Activated CD8-positive, alpha-beta memory T cell treated with anti-CD3 and anti-CD28 coated beads for 24 hours (primary cell): ENCODE results near the gene ZMYND8.
A peak's percentile ranks its signal among the peaks of the same experiment; 100 is the strongest.
"Not testable (repeated sequence)": the region's sequence is repeated elsewhere in the genome, so short reads cannot be mapped to it uniquely, and the experiment has no call there.

Experiments used
- DNase-seq: peaks from one replicate; pipeline ENCODE4 v3.0.0-alpha.2; 2020

Gene ZMYND8

GRCh38 chr20:47196091-47197081, 160.1 kb downstream of the ZMYND8 start:
- peak; percentile 85 for DNase-seq

- DNase-seq, result no peak
Measured at GRCh38 chr20:47195573-47195972, 160.9 kb downstream of the ZMYND8 start.

- DNase-seq, result no peak
Measured at GRCh38 chr20:47191956-47192355, 164.5 kb downstream of the ZMYND8 start.

- DNase-seq, result no peak
Measured at GRCh38 chr20:47191074-47191673, 165.3 kb downstream of the ZMYND8 start.

GRCh38 chr20:47189060-47189459, 167.4 kb downstream of the ZMYND8 start:
- DNase-seq, result no peak

GRCh38 chr20:47188540-47188939, 168.0 kb downstream of the ZMYND8 start:
- no peak for DNase-seq

GRCh38 chr20:47187450-47188195, 168.9 kb downstream of the ZMYND8 start:
- no peak for DNase-seq

- no peak for DNase-seq
Measured at GRCh38 chr20:47183367-47183766, 173.1 kb downstream of the ZMYND8 start.

GRCh38 chr20:47181056-47181862, 175.2 kb downstream of the ZMYND8 start:
- DNase-seq, result no peak

GRCh38 chr20:47179267-47179666, 177.2 kb downstream of the ZMYND8 start:
- DNase-seq, result no peak

GRCh38 chr20:47178851-47179250, 177.6 kb downstream of the ZMYND8 start:
- no peak for DNase-seq

GRCh38 chr20:47178277-47178676, 178.2 kb downstream of the ZMYND8 start:
- no peak for DNase-seq

- not testable (repeated sequence) for DNase-seq
Measured at GRCh38 chr20:47176217-47176616, 180.3 kb downstream of the ZMYND8 start.

GRCh38 chr20:47175493-47175892, 181.0 kb downstream of the ZMYND8 start:
- DNase-seq, result no peak

- no peak for DNase-seq
Measured at GRCh38 chr20:47174456-47175243, 181.8 kb downstream of the ZMYND8 start.

GRCh38 chr20:47173596-47174216, 182.8 kb downstream of the ZMYND8 start:
- no peak for DNase-seq

- DNase-seq, result no peak
Measured at GRCh38 chr20:47172579-47172978, 183.9 kb downstream of the ZMYND8 start.

GRCh38 chr20:47167846-47168245, 188.7 kb downstream of the ZMYND8 start:
- DNase-seq, result no peak

- DNase-seq, result no peak
Measured at GRCh38 chr20:47165376-47165865, 191.1 kb downstream of the ZMYND8 start.

- DNase-seq, result no peak
Measured at GRCh38 chr20:47164140-47164539, 192.4 kb downstream of the ZMYND8 start.

- DNase-seq, result no peak
Measured at GRCh38 chr20:47161411-47161810, 195.1 kb downstream of the ZMYND8 start.
